Mucosa of stomach (tissue), 1 donor: ENCODE data around the gene ZNF74.

Source experiments
- H3K27me3 ChIP-seq: one replicate; pipeline ENCODE4 v1.7.0; 2013; ENCODE audit warnings: mild to moderate bottlenecking, low read length; ENCODE audit not compliant: control insufficient read depth, insufficient read depth
- H3K36me3 ChIP-seq: one replicate; pipeline ENCODE4 v1.7.0; 2013; ENCODE audit warnings: low read length; ENCODE audit not compliant: control insufficient read depth, insufficient read depth
- H3K4me1 ChIP-seq: one replicate; pipeline ENCODE4 v1.7.0; 2013; ENCODE audit warnings: mild to moderate bottlenecking, low read length; ENCODE audit not compliant: control insufficient read depth, insufficient read depth
- H3K4me3 ChIP-seq: one replicate; pipeline ENCODE4 v1.7.0; 2013; ENCODE audit warnings: low read length
- H3K9ac ChIP-seq: one replicate; pipeline ENCODE4 v1.7.0; 2013; ENCODE audit warnings: mild to moderate bottlenecking, low read length, moderate library complexity
- H3K9me3 ChIP-seq: one replicate; pipeline ENCODE4 v1.7.0; 2013; ENCODE audit warnings: mild to moderate bottlenecking, low read length, moderate library complexity; ENCODE audit not compliant: control insufficient read depth
- donor health status: Pancreatic carcinoma.

The ZNF74 gene

GRCh38 chr22:20418211-20418788 lies 24.3 kb downstream of the ZNF74 start:
- H3K27me3 ChIP-seq, result peaks cover 10% of the 10 kb centered on the region
- H3K4me3 ChIP-seq, result no peak overlapping the region
- peak overlapping the region; percentile 39 for H3K9ac ChIP-seq
- H3K4me1 ChIP-seq, result peaks cover 4% of the 10 kb centered on the region
- H3K9me3 ChIP-seq, result no peaks in the 10 kb centered on the region
- H3K36me3 ChIP-seq, result no peaks in the 10 kb centered on the region

GRCh38 chr22:20419664-20419951 lies 25.7 kb downstream of the ZNF74 start:
- Histone ChIP-seq H3K4me3 (no peak overlapping the region), H3K9me3 (no peaks in the 10 kb centered on the region), H3K36me3 (no peaks in the 10 kb centered on the region), H3K27me3 (peaks cover 22% of the 10 kb centered on the region), H3K9ac (no peak overlapping the region), H3K4me1 (peaks cover 7% of the 10 kb centered on the region)

- H3K9ac ChIP-seq, result no peak overlapping the region
- H3K4me1 ChIP-seq, result peaks cover 7% of the 10 kb centered on the region
- H3K27me3 ChIP-seq, result peaks cover 29% of the 10 kb centered on the region
- no peaks in the 10 kb centered on the region for H3K9me3 ChIP-seq
- no peak overlapping the region for H3K4me3 ChIP-seq
- no peaks in the 10 kb centered on the region for H3K36me3 ChIP-seq
Measured at GRCh38 chr22:20420157-20420842, 26.3 kb downstream of the ZNF74 start.

GRCh38 chr22:20421507-20421874 lies 27.5 kb downstream of the ZNF74 start:
- Histone ChIP-seq H3K27me3 (peaks cover 39% of the 10 kb centered on the region), H3K9ac (no peak overlapping the region), H3K4me1 (peaks cover 13% of the 10 kb centered on the region), H3K36me3 (no peaks in the 10 kb centered on the region), H3K4me3 (no peak overlapping the region), H3K9me3 (no peaks in the 10 kb centered on the region)

- peaks cover 13% of the 10 kb centered on the region for H3K4me1 ChIP-seq
- H3K36me3 ChIP-seq, result no peaks in the 10 kb centered on the region
- no peak overlapping the region for H3K4me3 ChIP-seq
- no peaks in the 10 kb centered on the region for H3K9me3 ChIP-seq
- H3K27me3 ChIP-seq, result peaks cover 48% of the 10 kb centered on the region
- H3K9ac ChIP-seq, result no peak overlapping the region
Measured at GRCh38 chr22:20422271-20423007, 28.5 kb downstream of the ZNF74 start.

- no peak overlapping the region for H3K9ac ChIP-seq
Measured at GRCh38 chr22:20423008-20423905, 29.3 kb downstream of the ZNF74 start.

GRCh38 chr22:20423906-20424551 lies 30.1 kb downstream of the ZNF74 start:
- no peak overlapping the region for H3K4me3 ChIP-seq
- no peaks in the 10 kb centered on the region for H3K36me3 ChIP-seq
- H3K4me1 ChIP-seq, result peaks cover 9% of the 10 kb centered on the region
- peaks cover 61% of the 10 kb centered on the region for H3K27me3 ChIP-seq
- H3K9ac ChIP-seq, result no peak overlapping the region
- no peaks in the 10 kb centered on the region for H3K9me3 ChIP-seq

More at GRCh38 chr22:20423008-20423905, 29.3 kb downstream of the ZNF74 start:
- Histone ChIP-seq H3K9me3 (no peaks in the 10 kb centered on the region), H3K4me3 (no peak overlapping the region), H3K4me1 (peaks cover 12% of the 10 kb centered on the region), H3K27me3 (peaks cover 53% of the 10 kb centered on the region), H3K36me3 (no peaks in the 10 kb centered on the region)

GRCh38 chr22:20424568-20424931 lies 30.6 kb downstream of the ZNF74 start:
- Histone ChIP-seq H3K36me3 (no peaks in the 10 kb centered on the region), H3K4me3 (no peak overlapping the region), H3K9me3 (no peaks in the 10 kb centered on the region), H3K4me1 (peaks cover 11% of the 10 kb centered on the region), H3K27me3 (peaks cover 66% of the 10 kb centered on the region), H3K9ac (no peak overlapping the region)

GRCh38 chr22:20424932-20425565 lies 31.1 kb downstream of the ZNF74 start:
- Histone ChIP-seq H3K36me3 (no peaks in the 10 kb centered on the region), H3K9me3 (no peaks in the 10 kb centered on the region), H3K4me3 (no peak overlapping the region), H3K9ac (no peak overlapping the region), H3K4me1 (peaks cover 16% of the 10 kb centered on the region), H3K27me3 (peaks cover 71% of the 10 kb centered on the region)

- no peak overlapping the region for H3K9ac ChIP-seq
- H3K27me3 ChIP-seq, result peaks cover 77% of the 10 kb centered on the region
- no peak overlapping the region for H3K4me3 ChIP-seq
Measured at GRCh38 chr22:20425566-20426258, 31.8 kb downstream of the ZNF74 start.

GRCh38 chr22:20426259-20426615 lies 32.3 kb downstream of the ZNF74 start:
- Histone ChIP-seq H3K36me3 (no peaks in the 10 kb centered on the region), H3K9ac (no peak overlapping the region), H3K4me1 (peaks cover 27% of the 10 kb centered on the region), H3K9me3 (no peaks in the 10 kb centered on the region), H3K27me3 (peaks cover 82% of the 10 kb centered on the region), H3K4me3 (no peak overlapping the region)

More at GRCh38 chr22:20425566-20426258, 31.8 kb downstream of the ZNF74 start:
- Histone ChIP-seq H3K4me1 (peaks cover 23% of the 10 kb centered on the region), H3K9me3 (no peaks in the 10 kb centered on the region), H3K36me3 (no peaks in the 10 kb centered on the region)
